ENCODE data around the gene LMNTD2.
"Not testable (repeated sequence)": the region's sequence is repeated elsewhere in the genome, so short reads cannot be mapped to it uniquely, and the experiment has no call there.

The LMNTD2 gene

DNA sequence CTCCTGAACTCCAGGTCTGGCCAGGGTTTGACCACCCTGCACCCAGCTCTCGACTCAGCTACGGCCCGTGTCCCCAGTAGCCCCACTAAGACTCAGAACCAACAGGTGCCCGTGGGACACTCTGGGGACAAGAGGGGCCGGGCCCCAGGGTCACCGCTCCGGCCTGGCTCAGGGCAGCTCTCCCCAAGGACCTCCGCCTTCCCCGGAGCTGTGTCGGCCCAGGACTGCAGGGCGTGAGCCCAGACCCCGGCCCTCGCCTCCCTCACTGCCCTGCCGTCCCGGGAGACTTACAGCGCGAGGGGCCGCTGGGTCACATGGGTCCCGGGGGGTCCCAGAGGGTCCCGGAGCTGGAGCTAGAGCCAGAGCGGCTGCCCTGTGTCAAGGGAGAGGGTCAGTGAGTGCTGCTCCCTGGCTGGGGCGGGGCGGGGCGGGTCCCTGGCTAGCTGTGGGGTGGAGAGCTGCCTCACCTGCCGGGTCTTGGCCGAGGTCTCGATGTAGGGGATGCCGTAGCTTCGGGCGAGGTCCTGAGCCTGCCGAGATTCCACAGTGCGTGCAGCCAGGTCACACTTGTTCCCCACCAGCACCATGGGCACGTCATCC, 27.5 kb downstream of the LMNTD2 start:
- DNase-seq (ENCODE audit: low spot score), result no peak

DNA sequence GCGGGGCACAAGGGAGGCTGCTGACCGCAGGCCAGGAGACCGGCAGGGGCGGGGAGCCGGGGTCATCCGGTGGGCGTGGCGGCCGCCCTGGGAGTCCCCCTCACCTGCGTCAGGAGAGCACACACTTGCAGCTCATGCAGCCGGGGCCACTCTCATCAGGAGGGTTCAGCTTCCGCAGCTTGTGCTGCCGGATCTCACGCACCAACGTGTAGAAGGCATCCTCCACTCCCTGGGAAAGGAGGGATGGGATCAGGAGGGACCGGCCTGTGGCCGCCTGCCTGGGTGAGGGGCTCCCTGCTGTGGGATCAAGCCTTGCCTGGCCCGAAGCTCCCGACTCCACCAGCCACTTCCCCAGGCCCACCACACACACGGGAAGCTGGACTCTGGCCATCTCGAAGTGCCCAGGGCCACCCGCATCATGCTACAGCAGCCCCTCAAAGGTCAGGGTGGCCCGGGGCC, 28.0 kb downstream of the LMNTD2 start:
- DNase-seq (ENCODE audit: low spot score), result no peak

DNA sequence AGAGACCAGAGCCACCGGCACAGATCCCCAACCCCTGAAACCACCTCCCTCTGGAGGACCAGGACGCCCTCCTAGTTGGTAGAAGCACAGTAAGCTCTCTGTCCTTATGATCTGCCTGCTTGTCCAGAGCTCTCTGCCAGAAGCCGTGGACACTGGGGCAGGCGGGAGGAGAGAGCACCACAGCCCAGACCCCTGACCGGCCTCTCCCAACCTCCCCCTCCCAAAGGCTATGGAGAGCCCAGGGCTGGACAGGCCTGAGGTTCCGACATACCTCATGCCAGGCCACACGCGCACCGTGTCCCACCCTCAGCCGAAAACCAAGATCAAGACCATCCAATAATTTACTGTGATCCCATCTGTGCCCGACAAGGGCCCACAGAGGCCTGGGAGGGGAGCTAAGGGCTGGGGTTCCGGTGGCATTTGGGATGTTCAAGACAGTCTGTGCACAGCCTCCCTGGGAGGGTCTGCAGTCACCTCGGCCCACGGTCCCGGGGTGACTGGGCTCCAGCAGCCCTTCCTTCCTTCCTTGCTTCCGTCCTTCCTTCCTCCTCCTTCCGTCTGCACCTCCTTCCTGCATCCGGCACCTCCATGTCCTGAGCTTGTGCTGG, 28.5 kb downstream of the LMNTD2 start:
- no peak for DNase-seq (ENCODE audit: low spot score)

DNA sequence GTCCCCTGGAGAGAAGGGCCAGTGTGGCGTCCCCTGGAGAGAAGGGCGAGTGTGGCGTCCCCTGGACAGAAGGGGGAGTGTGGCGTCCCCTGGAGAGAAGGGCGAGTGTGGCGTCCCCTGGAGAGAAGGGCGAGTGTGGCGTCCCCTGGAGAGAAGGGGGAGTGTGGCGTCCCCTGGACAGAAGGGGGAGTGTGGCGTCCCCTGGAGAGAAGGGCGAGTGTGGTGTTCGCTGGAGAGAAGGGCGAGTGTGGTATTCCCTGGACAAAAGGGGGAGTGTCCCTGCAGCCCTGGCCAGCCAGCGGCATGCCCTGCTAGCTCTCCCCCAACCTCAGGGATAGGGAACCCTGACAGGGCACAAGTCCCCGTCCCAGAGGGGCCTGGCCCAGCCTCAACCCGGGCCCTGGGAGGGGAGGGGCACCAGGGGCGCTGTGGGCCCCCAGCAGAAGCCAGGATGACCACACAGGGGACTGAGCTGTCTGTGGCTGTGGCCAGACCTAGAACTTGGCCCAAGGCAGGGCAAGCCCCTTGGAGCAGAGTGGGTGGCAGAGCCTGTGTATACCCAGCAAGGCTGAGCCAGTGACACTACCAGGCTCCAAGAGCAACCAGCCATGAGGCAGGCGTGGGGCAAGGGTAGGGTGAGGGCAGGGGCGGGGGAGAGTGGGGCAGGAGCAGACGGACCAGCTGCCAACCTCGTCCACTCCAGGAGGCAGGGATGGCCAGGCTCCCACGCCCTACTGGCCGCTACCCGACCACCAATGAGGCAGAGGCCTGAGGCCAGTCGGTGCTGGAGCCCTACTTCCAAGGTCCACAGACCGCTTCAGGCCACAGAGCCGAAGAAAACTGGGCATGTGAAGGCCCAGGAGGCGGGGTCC, 29.3 kb downstream of the LMNTD2 start:
- no peak for DNase-seq (ENCODE audit: low spot score)

DNA sequence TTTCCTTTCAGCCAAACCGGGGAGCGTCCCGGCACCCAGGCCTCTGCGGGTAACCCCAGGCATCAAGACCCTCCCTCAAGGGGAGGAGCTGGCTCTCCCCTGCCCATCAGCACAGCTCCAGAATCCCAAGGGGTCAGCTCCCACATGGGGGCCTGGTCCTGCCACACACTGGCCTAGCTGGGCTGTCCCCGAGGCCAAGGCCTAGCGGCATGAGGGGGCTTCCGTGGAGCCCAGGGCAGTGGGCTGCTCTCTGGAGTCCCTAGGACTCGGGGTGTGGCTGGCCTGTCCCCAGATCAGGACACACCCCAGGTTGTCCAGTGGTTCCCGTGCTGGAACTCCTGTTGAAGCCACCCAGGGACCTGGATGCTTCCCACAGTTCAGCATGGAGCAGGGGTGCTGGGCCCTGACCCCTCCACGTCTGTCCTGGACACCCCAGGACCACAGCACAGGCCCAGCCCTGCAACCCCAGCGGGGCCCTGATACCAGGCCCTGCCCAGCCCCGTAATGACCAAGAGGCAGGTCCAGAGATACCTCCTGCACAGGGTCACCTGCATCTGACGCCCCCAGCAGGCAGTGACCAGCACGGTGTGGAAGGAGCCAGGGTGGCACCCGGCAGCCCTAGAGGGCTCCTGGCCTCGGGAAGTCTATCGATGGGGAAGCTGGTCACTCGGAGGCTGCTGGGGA, 30.7 kb downstream of the LMNTD2 start:
- DNase-seq (ENCODE audit: low spot score), result no peak

DNA sequence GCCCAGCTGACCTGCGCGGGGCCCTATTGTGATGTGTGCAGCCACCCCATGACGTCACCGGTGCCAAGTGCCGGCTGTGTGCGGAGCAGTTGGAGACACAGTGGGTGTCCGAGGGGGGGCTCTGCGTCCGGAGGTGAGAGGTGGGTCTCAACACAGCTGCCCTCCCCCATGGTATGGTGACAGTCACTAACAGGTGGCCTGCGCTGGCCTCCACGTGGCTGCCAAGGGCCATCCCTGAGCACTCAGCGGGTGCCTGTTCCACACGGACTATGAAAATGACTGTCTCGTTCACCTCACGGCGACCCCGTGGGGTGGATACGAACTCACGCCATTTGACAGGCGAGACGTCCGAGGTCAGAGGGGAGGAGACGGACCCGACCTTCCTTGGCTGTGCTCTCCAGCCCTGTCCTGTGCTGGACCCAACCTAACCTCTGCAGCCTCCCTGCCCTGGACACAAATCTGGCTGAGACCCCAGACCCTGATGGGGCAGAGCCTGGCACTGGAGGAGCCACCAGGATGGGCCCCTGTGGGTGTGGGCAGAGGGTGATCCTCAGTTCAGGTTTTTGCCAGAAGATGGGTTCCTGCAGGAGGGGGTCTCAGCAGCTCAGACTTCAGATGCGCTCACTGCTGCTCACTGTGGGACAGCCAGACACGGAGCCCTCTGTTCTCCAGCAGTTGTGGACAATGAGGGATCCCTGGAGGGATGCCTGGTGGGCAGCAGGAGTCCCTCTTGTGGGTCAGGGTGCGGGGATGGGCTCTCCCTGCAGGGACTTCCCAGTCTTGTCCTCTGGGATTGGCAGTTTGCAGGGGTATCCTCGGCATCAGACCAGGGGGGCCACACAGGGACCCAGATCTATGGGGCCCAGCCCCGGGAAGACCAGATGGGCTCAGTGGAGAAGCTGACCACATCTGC, 31.5 kb downstream of the LMNTD2 start:
- no peak for DNase-seq (ENCODE audit: low spot score)

DNA sequence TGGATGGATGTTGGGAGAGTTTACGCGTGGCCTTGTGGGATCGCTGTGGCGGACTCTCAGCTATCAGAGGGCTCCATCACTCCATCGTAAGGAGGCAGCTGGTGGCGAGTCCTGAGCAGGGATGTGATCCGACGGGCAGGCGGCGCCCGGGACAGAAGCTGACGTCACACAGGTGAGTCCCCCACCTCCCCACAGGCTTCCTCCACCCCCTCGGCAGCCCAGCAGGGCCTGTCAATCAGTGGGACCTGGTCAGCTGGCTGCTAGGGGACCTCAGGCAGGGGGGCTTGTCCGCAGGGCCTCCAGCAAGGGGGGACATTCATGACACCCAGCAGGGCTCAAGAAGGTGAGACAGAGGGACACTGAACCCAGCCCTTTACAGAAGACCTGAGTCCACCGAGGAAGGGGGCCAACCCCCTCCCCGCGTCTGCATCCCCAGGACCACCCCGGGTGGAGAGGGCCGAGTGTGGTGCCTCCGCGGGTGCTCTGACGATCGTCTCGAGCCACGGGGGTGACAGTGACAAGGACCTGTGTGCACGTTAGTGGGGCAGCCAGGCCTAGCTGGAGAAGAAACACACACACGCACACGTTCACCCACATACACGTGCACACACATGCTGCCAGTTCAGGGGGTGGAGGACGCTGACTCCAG, 32.2 kb downstream of the LMNTD2 start:
- no peak for DNase-seq (ENCODE audit: low spot score)

DNA sequence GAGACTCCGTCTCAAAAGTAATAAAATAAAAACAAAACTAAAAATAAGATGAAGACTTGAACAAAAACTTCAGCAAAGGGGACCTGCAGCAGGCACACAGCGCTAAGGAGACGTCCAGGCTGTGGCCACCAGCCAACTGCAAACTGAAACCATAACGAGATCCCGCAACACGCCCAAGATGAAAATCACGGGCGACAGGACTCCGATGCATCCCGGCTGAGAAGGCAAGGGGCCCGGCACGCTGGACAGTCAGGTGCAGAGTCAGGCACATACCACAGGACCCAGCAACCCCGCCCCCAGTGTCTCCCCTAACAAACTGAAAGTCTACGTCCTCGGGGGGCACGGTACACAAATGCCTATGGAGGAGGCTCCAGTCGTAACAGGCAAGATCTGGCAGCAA, 34.3 kb downstream of the LMNTD2 start:
- no peak for DNase-seq (ENCODE audit: low spot score)

DNA sequence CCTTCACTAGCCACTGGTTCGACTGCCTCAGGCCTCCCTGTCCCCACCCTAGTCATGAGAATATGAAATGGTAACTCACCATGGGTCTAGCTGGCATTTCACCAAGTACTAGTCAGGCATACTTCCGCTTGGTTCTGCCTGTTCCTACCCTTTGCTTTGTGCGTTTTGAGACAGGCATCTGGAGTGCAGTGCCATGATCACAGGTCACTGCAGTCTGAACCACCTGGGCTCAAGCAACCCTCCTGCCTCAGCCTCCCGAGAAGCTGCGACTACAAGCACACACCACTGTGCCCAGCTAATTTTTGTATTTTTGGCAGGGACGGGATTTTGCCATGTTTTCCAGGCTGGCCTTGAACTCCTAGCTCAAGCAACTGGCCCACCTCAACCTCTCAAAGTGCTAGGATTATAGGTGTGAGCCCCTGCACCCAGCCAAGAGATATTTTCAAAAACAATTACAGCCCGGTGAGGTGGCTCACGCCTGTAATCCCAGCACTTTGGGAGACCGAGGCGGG, 39.3 kb downstream of the LMNTD2 start:
- DNase-seq (ENCODE audit: low spot score), result no peak

DNA sequence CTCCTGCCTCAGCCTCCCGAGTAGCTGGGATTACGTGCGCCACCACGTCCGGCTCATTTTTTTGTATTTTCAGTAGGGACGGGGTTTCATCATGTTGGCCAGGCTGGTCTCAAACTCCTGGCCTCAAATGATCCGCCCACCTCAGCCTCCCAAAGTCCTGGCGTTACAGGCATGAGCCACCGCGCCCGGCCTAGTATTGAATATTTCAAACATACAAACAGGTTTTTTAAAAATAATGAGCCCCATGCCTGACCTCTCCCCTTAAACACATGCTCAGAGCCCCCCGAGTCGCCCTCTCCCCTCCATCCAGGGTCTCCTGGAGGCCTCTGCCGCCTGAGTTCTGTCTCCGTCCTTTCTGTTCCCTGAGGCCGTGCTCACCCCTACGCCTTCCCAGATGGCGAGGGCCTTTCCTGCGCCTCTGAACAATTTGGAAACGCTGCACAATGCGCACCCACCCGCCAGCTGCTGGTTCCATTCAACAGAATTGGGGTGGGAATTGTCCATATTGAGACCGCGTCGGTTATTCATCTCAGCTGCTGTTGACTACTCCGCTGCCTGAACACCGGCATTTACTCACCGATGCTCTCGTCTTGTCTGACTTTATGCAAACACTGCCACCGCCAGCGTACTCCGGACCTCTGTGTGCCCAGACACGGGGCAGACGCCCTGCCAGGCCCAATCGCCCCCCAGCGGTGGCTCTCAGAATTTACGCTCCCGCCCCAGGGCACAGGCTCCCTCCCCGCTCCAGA, 39.9 kb downstream of the LMNTD2 start:
- DNase-seq (ENCODE audit: low spot score), result no peak

DNA sequence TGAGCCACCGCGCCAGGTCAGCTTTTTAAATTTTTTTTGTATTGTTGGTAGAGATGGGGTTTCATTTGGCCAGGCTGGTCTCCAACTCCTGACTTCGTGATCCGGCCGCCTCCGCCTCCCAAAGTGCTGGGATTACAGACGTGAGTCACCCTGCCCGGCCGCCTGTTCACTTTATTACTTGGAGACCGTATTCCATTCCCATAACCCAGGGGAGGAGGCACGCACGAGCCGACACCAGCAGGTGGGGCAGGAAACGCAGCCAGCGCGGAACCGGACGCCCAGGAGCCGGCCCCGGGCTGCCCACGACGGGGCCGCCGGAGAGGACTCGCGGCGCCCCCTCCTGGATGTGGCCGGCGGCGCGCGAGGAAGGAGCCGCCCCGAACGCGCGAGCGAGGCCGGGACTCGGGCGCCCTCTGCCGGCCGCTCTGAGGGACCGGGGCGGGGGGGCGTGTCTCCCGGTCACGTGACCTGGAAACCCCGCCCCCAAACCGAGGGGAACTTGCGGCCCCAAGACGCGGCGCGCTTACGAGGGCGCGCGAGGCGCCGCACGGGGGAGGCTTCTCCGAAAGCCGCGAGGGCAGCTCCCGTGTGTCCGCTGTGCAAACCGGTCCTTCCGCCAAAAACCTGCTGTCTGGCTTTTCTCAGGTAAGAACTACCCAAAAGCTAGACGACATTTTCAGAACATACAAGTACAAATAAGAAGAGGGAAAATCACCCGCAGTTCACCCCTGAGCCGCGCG, 41.9 kb downstream of the LMNTD2 start:
- DNase-seq (ENCODE audit: low spot score), result peak; percentile 83

DNA sequence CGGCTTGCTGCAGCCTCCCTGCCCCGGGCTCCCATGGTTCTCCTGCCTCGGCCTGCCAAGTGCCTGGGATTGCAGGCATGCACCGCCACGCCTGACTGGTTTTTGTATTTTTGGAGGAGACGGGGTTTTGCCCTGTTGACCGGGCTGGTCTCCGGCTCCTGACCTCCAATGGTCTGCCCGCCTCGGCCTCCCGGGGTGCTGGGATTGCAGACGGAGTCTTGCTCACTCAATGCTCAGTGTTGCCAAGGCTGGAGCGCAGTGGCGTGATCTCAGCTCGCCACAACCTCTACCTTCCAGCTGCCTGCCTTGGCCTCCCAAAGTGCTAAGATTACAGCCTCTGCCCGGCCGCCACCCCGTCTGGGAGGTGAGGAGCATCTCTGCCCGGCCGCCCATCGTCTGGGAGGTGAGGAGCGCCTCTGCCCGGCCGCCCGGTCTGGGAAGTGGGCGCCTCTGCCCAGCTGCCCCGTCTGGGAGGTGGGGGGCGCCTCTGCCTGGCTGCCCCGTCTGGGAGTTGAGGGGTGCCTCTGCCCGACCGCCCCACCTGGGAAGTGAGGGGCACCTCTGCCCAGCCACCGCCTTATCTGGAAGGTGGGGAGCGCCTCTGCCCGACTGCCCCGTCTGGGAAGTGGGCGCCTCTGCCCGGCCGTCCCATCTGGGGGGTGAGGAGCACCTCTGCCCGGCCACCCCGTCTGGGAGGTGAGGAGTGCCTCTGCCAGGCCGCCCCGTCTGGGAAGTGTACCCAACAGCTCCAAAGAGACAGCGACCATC, 43.4 kb downstream of the LMNTD2 start:
- not testable (repeated sequence) for DNase-seq (ENCODE audit: low spot score)

DNA sequence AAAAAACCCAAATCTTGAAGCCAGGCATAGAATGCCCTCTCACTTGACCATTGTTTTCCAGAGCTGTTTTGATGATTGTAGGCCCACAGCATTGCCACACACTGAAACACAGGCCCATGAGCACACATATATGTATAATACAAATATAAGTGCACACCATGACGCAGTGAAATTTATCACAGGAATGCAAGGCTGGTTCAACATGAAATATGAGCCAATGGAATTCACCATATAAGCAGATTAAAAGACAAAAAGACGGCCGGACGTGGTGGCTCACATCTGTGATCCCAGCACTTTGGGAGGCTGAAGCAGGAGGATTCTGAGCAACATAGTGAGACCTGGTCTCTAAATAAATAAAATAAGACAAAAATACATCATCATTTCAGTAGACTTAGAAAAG, 44.1 kb downstream of the LMNTD2 start:
- no peak for DNase-seq (ENCODE audit: low spot score)

DNA sequence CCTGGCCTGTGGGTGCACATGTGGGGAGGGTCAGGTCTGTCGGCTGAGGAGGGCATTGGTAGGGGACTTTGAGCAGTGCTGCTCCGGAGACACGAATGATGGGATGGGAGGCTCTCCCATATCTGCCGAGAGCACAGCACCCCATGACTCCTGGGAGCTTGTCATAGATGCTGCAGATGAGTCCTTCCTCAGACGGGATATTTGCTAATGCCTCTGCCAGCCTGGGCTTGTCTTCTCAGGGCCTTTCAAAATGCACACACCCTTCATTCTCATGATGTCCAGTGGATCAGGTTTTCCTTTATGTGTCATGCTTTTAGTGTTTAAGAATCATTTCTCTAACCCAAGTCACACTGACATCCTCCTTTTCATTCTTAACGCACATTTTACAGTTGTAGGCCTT, 45.4 kb downstream of the LMNTD2 start:
- no peak for DNase-seq (ENCODE audit: low spot score)

DNA sequence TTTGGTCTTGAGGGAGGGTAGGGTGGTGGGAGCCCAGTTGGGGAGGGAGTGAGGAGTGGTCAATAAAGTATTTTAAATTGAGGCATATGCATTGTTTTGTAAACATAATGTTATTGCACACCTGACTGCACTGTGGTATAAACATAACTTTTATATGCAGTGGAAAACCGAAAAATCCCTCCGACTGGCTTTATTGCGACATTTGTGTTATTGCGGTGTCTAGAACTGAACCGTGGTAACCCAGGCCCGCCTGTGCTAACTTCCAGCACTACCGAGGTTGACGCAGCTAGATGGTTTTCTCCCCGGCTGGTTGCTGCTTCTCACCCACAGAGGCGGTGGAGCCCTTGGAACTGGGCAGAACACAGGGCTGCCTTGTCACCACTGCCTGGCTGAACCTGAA, 45.9 kb downstream of the LMNTD2 start:
- no peak for DNase-seq (ENCODE audit: low spot score)

DNA sequence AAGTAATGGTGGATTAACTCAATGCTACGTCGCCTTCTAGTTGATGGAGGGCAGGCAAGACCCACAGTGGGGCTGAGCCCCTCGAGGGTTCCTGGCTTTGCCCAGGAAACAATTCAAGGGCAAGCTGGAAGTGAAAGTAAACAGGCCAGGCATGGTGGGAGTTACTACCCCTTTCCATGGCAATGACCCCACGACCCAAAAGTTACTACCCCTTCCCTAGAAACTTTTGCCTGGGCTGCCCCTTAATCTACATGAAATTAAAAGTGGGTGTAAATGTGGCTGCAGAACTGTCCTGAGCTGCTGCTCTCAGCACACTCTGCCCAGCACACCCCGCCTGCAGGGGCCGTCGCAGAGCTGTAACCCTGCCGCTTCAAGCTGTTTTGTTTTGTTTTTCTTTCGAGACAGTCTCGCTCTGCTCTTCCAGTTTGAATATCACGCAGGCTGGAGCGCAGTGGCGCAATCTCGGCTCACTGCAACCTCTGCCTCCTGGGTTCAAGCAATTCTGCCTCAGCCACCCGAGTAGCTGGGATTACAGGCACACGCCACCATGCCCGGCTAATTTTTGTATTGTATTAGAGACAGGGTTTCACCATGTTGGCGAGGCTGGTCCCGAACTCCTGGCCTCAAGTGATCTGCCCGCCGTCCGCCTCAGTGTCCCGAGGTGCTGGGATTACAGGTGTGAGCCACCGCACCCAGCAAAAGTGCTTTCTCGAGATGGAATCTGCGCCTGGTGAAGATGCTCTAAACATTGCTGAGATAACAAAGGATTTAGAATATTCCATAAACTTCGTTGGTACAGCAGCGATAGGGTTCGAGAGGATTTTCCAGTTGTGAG, 47.6 kb downstream of the LMNTD2 start:
- no peak for DNase-seq (ENCODE audit: low spot score)

DNA sequence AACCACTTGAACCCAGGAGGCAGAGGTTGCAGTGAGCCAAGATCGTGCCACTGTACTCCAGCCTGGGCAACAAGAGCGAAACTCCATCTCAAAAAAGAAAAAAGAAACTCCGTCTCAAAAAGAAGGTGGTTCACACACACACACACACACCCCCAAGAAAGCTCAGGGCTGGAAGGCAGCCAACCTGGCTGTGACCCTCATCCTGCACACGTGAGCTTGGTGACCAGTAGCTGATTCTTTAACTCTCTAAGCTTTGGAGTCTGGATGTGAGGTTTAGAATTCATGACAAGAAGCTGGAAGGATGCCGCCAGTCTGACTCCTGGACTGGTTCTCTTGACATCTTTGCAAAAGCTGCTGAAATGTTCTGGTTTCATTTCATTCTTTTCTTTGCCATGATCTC, 51.6 kb downstream of the LMNTD2 start:
- no peak for DNase-seq (ENCODE audit: low spot score)
